ENCODE data around the gene GAPDHS. TPM values are rescaled to one million over a fixed set of nuclear protein-coding genes. Genes with fewer than 3 reads are reported as not detected.
A peak's percentile ranks its signal among the peaks of the same experiment; 100 is the strongest.

GAPDHS gene
- total RNA-seq, 1 donor = not detected

DNA sequence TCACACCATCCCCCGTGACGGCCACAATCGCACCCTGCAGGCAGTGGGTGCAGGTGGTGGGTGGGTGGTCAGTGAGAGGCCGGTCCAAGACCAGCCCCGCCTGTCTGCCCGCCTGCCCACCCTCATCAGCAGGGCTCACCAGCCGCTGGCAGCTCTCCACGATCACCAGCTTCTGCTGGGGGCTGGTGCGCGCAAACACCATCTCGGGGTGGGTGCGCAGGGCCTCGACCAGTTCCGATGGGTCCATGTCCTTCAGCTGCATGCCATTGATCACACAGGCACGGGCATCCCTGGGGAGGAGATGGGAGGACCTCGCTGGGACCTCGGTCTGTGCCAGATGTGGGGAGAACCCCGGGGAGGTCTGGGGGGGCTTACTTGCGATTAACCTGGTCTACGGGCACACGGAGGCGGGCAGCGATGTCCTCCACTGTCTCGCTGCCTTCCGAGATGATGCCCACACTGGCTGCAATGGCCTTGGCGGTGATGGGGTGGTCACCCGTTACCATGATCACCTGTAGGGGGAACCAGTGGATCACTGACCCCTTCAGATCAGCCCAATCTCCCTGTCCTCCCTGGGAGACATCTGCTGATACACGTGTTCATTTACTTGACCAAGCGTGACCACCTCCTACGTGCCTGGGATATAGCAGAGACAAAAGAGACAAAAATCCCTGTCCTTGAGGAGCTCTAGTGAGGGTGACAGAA is 22.2 kb downstream of the GAPDHS start:
- DNase-seq (ENCODE audit: low read depth in 2 of 3, low spot score in 2 of 3) = no peak

DNA sequence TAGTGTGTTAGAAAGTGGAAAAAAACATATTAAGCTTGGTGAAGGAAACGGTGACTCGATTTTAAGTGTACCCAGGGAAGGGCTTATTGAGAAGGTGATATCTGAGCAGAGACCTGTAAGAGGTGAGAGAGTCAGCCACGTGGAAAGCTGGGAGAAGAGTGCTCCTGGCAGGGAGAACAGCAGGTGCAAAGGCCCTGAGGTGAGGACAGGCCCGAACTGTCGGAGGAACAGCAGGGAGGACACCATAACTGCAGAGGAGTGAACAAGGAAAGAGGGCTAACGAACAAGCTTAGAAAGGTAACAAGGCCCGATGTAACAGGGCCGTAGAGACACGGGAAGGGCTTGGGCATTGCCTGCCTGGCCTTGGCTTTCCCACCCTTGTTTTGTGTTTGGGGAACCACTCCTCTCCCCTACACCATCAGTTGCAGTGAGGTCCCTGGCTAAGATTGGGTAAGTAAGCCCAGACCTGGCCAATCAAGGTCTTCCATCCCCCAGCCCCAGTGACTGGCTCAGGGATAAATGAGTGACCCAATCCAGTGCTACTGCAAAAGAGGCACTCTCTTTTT is 22.9 kb downstream of the GAPDHS start:
- DNase-seq (ENCODE audit: low read depth in 2 of 3, low spot score in 2 of 3) = no peak

DNA sequence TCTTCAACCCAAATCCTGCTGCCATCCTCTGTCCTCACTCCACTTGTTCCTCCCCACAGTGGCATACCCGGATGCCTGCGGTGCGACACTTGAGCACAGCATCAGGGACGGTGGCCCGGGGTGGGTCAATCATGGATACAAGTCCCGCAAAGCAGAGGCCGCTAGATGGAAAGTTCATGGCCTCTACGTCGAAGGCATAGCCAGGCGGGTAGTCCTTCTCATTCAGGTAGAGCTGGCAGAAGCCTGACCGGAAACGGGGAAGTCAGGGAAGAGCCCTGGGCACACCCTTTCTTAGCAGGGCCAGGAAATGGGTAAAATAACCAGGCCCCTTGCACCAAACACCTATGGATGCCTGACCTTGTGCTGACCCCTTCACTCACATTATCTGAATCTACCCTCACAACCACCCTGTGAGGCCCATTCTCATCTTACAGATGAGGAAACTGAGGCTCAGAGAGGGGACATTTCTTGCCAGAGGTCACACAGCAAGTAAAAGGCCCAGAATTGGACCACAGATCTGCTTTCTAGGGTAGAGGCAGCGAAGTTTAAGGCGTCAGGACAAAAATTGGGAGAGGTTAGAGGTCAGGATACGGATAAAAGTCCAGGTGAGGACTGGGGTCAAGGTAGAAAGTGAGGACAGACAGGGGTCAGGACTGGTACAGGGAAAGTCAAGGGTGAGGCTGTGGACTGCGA is 23.7 kb downstream of the GAPDHS start:
- no peak for DNase-seq (ENCODE audit: low read depth in 2 of 3, low spot score in 2 of 3)

DNA sequence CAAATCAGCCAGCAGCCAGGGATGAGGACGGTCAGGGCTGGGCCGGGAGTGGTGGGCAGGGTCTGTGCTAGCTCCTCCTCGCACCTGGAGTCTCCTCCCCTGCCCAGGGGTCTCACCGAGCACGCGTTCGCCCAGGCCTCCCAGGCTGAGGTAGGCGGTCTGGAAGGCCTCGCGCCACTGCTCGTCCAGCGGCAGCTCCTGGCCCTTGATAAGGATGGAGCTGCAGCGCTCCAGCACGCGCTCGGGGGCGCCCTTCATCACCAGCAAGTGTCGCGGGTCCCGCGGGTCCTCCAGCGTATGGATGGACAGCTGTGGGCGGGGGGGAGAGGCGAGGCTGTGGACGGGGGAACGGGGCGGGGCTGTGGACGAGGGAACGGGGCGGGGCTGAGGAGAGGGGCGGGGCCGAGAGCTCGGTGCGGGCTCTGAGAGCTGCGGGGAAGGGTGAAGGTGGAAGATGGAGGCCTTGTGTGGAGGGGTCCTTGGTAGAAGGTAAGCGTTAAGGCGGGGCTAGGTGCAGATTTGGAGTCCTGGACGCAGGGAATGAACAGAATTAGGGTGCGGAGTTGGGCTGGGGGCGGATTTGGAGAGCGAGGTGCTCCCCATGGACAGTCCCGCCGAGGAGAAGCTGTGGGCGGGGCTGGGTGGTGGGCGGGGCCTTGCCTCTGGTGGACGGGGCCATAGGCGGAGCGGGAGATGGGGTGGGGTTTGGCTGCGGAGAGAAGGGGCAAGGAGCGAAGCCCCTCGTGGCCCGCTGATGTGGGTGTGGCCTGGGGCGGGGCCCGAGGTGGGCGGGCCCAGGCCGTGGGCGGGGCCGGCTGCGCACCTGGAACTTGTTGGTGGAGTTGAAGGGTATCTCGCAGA is 24.5 kb downstream of the GAPDHS start:
- DNase-seq (ENCODE audit: low read depth in 2 of 3, low spot score in 2 of 3) = peak in 2 of 3 donors; percentile 72 to 80

DNA sequence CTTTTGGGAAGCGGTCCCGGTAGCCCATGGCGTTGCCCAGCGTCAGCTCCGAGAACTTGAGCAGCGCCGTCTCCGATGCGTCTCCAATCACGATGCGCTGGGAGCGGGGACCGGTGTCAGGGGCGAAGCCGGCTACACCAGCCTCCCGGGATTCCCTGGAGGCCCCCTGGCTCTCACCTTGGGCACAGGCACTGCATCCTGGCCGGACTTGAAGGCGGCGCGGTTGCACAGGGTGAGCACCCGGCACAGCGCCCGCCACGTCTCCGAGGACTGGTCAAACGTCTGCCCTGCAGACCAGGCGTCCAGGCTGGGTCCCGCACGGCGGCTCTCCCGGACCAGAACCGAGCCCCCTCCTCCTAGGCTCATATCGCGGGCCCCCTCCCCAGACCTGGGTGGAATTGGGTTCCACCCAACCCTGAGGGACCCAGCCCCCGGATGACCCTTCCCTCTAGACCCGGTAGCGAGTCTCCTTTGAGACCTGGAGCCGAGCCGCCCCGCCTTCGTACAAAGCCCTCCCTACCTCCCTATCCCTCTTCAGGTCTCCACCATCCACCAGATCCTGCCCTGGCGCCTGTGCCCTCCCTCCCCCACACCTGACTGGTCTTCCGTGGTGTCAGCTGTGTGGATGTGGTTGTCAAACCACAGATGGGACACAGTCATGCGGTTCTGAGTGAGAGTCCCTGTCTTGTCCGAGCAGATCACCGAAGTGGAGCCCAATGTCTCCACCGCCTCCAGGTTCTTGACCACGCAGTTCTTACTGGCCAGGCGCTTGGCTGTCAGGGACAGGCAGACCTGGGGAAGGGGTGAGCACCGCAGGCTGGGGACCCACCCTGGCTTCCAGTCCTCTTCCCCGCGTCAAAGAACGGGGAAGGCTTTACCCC is 25.4 kb downstream of the GAPDHS start:
- DNase-seq (ENCODE audit: low read depth in 2 of 3, low spot score in 2 of 3) = no peak

DNA sequence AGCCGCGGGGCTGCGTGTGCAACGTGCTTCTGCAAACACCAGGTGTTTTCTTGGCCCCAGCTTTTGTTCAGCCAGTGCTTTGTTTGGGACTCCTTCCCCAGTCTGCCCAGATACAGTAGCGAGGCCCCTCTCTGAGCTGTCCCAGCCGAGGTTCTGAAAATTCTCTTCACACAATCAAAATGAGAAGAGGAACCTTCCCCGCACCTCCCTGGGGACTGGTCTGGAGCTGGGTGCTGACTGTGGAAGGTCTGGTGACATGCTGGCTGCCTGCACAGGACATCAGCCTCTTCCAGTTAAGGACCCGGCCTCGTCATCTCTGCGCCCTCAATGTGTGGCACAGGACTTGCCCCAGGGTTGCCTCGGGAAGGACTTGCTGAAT is 26.0 kb downstream of the GAPDHS start:
- DNase-seq (ENCODE audit: low read depth in 2 of 3, low spot score in 2 of 3) = peak in 2 of 3 donors; percentile 14 to 44

DNA sequence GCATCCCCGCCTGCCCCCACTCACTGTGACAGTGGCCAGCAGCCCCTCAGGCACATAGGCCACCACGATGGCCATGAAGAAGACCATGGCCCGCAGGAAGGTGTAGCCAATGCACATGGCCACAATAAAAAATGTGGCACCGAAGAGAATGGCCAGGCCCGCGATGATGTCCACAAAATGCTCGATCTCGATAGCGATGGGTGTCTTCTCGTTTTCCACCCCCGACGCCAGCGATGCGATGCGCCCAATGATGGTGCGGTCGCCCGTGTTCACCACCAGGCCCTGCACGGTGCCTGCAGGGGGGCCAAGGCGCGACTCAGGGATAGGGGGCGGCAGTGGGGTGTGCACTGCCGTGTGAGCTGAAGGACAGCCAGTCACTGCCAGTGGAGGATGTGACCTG is 26.5 kb downstream of the GAPDHS start:
- no peak for DNase-seq (ENCODE audit: low read depth in 2 of 3, low spot score in 2 of 3)

DNA sequence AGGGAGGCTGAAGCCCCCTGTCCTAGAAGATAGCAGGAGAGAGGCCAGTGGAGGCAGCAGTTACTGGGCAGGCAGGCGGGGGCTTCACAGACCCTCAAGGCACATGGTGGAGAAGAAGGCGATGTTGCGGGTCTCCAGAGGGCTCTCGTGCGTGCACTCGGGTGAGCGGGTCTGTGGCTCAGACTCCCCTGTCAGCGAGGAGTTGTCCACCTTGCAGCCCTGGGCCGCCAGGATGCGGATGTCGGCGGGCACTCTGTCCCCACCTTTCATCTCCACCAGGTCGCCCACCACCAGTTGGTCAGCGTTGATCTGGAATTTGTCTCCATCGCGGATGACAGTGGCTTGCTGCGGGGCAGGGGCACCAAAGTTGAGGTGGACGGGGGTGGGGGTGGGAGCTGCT is 27.0 kb downstream of the GAPDHS start:
- no peak for DNase-seq (ENCODE audit: low read depth in 2 of 3, low spot score in 2 of 3)

DNA sequence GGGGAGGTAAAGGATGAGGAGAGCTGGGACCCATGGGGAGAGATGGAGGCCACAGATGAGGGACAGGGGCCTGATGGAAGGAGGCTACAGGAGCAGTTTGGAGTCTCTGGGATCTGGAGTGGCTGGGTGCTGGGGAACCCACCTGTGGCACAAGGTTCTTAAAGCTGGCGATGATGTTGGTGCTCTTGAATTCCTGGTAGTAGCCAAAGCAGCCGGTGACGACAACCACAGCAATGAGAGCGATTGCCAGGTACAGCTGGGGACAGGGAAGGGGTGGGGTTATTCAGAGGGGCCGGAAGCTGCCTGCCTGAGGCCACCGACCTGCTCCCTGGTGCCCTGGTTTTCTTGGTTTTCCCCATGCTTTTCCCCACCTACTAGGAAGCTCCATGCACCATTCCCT is 27.4 kb downstream of the GAPDHS start:
- DNase-seq (ENCODE audit: low read depth in 2 of 3, low spot score in 2 of 3) = no peak

DNA sequence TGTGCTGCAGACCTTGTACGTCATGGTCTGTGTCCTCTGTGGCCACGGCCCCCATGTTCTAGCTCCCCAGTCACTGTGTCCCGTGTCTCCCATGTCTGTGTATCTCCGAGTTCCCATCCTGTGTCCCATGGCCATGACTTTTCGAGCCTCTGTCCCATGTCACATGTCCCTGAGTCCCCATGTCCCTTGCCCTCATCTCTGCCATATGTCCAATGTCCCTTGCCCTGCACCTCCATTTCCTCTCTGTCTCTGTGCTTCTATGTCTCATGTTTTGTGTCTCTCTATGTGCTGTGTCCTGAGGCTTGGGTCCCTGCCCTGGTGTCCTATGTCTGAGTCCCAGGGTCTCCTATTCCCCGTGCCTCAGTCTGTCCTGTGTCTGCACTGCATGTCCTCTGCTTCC is 28.2 kb downstream of the GAPDHS start:
- no peak for DNase-seq (ENCODE audit: low read depth in 2 of 3, low spot score in 2 of 3)

DNA sequence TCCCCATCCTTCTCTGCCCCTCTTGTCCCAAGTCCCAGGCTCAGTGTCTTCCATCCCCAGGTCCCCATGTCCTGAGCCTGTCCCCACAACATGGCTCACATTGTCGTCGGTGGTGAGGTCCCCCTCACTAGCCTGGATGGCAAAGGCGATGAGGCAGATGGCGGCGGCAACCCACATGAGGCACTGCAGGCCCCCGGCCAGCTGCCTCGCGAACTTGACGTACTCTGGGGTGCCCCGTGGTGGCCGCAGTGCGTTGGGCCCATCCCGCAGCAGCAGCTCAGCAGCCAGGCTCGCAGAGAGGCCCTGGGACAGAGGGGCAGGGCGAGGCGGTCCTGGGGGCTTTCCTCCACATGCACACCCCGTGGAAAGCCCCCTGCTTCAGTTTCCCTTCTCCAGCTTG is 29.1 kb downstream of the GAPDHS start:
- no peak for DNase-seq (ENCODE audit: low read depth in 2 of 3, low spot score in 2 of 3)

DNA sequence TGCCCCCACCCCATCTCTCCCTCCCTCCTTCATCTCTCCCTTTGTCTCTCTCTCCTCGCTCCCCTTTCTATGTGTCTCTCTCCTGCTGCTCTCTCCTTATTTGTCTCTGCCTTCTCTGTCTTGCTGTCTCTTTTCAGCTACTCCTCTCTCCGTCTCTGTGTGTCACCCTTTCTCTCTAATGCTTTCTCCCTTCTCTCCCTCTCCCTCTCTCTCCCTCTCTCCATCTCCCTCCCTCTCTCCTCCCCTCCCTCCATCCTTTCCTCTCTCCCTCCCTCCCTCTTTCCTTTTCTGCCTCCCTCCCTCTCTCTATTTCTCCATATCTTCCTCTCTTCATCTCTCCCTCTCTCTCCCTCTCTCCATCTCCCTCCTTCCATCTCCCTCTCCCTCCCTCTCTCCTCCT is 29.5 kb downstream of the GAPDHS start:
- DNase-seq (ENCODE audit: low read depth in 2 of 3, low spot score in 2 of 3) = no peak

DNA sequence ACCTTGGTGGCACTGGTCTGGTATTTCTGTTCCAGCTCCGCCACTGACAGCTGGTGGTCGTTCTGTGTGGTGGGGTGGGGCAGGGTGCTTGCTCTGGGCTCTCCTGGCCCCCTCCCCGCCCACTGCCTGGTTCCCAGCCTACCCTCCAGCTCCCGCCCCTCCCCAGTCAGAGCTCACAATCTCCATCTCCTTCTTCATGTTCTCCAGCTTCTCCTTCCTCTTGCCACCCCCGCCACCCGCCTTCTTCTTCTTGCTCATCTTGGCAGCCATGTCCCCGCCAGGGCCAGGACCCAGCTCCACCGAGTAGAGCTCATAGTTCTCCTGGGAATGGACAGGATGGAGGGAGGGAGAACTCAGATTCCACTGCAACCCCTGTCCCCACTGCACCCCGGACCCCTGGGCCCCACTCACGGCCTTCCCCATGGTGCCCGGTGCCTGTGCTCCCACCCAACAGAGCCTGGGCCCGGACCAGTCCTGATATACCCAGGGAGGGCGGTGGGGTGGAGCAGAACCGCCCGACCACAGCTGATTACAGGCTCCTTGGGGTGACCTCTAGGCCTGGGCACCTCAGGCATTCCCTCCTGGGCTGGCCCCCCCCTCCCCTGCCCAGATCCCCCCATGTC is 30.1 kb downstream of the GAPDHS start, which contains the start of gene ATP4A:
TSS of gene ATP4A (minus strand) at position 452 of the 623 bp plus-strand sequence. CDS start at position 423, 29 bp downstream.
- no peak for DNase-seq (ENCODE audit: low read depth in 2 of 3, low spot score in 2 of 3)

DNA sequence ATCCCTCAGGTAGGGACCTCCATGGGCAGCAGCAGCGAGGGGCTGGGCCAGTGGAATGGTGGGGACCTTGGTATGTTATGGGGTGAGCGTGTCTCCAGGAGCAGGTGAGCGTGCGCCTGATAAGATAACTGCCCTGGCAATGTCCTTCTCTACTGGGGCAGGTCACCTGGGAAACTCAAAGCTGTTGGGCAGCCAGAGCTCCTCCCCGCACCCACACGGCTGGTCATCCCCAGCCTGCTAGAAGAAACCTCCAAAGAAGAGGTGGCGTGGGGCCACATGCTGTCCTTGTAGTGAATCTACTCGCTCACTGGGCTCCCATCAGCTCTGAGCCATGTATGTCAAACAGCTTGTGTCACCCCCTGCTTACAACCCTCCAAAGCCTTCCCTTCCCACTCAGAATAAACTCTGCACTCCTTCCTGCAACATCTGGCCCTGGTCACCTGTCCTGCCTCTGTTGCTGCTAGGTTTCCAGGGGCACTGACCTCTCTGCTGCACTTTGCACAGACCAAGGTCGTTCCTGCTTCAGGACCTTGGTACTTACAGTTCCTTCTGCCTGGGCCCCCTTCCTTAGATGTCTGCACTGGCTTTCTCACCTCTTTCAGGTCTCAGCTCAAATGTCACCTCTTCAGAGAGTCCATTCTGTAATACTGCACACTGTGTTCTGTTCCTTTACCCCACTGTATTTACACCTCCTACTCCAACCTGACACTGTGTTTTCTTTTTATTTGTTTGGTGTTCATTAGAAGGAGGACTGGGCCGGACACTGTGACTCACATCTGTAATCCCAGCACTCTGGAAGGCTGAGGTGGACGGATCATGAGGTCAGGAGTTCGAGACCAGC is 32.0 kb downstream of the GAPDHS start:
- DNase-seq (ENCODE audit: low read depth in 2 of 3, low spot score in 2 of 3) = no peak

DNA sequence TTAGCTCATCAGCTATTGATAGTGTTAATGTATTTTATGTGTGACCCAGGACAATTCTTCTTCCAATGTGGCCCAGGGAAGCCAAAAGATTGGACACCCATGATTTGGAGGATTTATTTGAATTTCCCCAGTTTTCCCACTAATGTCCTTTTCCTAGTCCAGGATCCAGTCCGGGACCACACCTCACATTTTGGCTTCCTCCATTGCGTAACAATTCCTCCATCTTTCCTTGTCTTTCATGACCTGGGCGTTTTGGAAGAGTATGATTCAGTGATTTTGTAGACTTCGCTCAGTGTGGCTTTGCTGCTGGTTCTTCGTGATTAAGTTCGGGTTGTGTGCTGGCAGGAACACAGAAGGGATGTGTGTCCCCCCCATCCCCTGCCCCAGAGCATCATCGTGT is 33.5 kb downstream of the GAPDHS start:
- no peak for DNase-seq (ENCODE audit: low read depth in 2 of 3, low spot score in 2 of 3)

DNA sequence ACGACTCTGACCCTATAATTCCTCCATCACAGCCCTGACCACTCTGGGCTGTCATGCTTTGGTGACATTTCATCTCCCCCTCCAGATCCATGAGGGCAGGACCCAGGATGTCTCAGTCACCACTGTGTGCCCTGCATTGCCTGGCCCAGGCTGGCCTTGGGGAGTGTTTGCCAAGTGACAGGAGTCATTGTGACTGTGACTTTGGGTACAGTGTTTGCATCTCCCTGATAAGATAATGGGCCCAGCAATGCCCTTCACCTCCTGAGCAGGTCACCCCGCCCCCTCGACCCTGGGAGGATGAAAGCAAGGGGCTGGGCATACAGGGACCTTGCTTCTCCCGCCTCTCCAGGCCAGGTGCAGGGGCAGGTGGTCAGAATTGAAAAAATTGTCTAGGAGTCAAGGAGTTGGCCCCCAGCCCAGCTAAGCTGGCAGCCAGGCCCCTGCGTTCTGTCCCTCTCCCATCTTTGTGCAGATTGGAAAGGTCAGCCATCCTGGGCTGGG is 36.1 kb downstream of the GAPDHS start:
- no peak for DNase-seq (ENCODE audit: low read depth in 2 of 3, low spot score in 2 of 3)

DNA sequence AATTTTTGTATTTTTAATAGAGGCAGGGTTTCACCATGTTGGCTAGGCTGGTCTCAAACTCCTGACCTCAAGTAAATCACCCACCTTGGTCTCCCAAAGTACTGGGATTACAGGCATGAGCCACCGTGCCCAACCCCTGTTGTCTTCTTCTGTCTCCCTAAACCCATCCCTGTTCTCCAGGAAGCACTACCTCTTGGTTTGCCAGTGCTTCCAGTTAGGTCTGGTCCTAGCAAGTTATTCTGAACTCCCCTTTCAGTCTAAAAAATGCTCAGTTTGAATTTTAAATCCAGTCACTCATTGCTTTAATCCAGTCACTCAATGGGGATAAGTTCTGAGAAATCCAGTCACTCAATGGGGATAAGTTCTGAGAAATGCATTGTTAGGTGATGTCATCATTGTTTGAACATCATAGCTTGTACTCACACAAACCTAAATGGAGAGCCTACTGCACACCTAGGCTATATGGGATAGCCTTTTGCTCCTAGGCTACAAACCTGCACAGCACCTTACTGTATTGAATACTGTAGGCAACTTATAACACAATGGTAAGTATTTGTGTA is 38.2 kb downstream of the GAPDHS start:
- no peak for DNase-seq (ENCODE audit: low read depth in 2 of 3, low spot score in 2 of 3)

DNA sequence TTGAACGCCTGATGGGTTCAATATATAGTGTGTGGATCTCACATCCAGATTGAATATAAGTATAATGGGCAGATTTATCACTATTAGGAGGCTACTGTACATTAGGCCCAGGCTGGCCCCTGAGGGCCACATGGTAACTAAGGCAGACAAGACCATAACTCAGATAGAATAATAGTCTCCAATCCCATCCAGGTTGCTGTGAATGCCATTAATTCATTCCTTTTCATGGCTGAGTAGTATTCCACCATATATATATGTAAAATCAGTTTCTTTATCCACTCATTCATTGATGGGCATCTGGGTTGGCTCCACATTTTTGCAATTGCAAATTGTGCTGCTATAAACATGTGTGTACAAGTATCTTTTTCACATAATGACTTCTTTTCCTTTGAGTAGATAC is 44.7 kb downstream of the GAPDHS start:
- no peak for DNase-seq (ENCODE audit: low read depth in 2 of 3, low spot score in 2 of 3)

Data from hematopoietic multipotent progenitor cell (in vitro differentiated cells).